Measurements from ENCODE around the gene SHOX. TPM values are rescaled to one million over a fixed set of nuclear protein-coding genes. Genes with fewer than 3 reads are reported as not detected.

Gene SHOX
- polyA plus RNA-seq, 1 of the 3 experiments (the other 2 are of a cell fraction), result not detected

- DNase-seq, result no peak
- WGBS (ENCODE audit: low lambda C conversion rate), result 33% methylated on average over 8 of the region's 13 CpGs
- H3K27ac ChIP-seq (ENCODE audit: low read depth in 2 of 2, low read length in 1 of 2), result no peak overlapping the region
- H4K20me1 ChIP-seq (ENCODE audit: insufficient read depth), result no peaks in the 10 kb centered on the region
- no peaks in the 10 kb centered on the region for H3K79me2 ChIP-seq (ENCODE audit: insufficient read depth)
- H3K4me1 ChIP-seq (ENCODE audit: control insufficient read depth in 1 of 2, insufficient read depth in 2 of 2, low read depth in 1 of 2, low read length in 1 of 2), result no peaks in the 10 kb centered on the region
- no peaks in the 10 kb centered on the region for H3K9me2 ChIP-seq
- ChIA-PET CTCF (no interaction called here), POLR2A (no interaction called here)
- no peaks in the 10 kb centered on the region for H3K9me3 ChIP-seq
- no peak overlapping the region for H2AFZ ChIP-seq (ENCODE audit: low read depth)
- H3F3A ChIP-seq (replicated peaks; ENCODE audit: insufficient read depth), result no peaks in the 10 kb centered on the region
- no peak overlapping the region for H3K9ac ChIP-seq
- no peak overlapping the region for H3K4me3 ChIP-seq (ENCODE audit: low read depth in 2 of 2, low read length in 1 of 2)
- no peaks in the 10 kb centered on the region for H3K36me3 ChIP-seq (replicated peaks in 1 of 2; ENCODE audit: control insufficient read depth in 1 of 2, insufficient read depth in 2 of 2, low read length in 1 of 2)
- TF ChIP-seq FOXJ3 (CRISPR knock-in tag; IDR thresholded peaks at IDR 0.05), result no peak
- TF ChIP-seq RFX5 (IDR thresholded peaks at IDR 0.05; ENCODE audit: low read length), result no peak
- TF ChIP-seq REST (IDR thresholded peaks at IDR 0.05; ENCODE audit: low read depth, low read length), result no peak
- no peak for TF ChIP-seq TCF12 (IDR thresholded peaks at IDR 0.05)
- no peak for TF ChIP-seq TEAD4 (IDR thresholded peaks at IDR 0.05; ENCODE audit: borderline replicate concordance, insufficient read depth)
- no peak overlapping the region for H3K4me2 ChIP-seq
- H3K27me3 ChIP-seq (ENCODE audit: insufficient read depth), result no peaks in the 10 kb centered on the region
Observed at GRCh38 chrX:685120-686032, 54.8 kb downstream of the SHOX start.

- no peaks in the 10 kb centered on the region for H3K9me3 ChIP-seq
- POLR2A ChIA-PET, result no interaction called here
- H3F3A ChIP-seq (replicated peaks; ENCODE audit: insufficient read depth), result no peaks in the 10 kb centered on the region
- no peaks in the 10 kb centered on the region for H3K9me2 ChIP-seq
- H3K36me3 ChIP-seq (replicated peaks in 1 of 2; ENCODE audit: control insufficient read depth in 1 of 2, insufficient read depth in 2 of 2, low read length in 1 of 2), result no peaks in the 10 kb centered on the region
- H3K4me2 ChIP-seq, result no peak overlapping the region
- no peak overlapping the region for H3K27ac ChIP-seq (ENCODE audit: low read depth in 2 of 2, low read length in 1 of 2)
- CTCF ChIA-PET, result no interaction called here
- DNase-seq, result no peak
- 51% methylated on average over 6 of the region's 7 CpGs for WGBS (ENCODE audit: low lambda C conversion rate)
- no peaks in the 10 kb centered on the region for H3K27me3 ChIP-seq (ENCODE audit: insufficient read depth)
- TF ChIP-seq USF2 (IDR thresholded peaks at IDR 0.05; ENCODE audit: borderline replicate concordance, low read depth, low read length) (no peak), YY1 (IDR thresholded peaks at IDR 0.05; ENCODE audit: low read depth) (no peak), NFIC (IDR thresholded peaks at IDR 0.05; ENCODE audit: borderline replicate concordance) (no peak), EZH2phosphoT487 (IDR thresholded peaks at IDR 0.05; ENCODE audit: borderline replicate concordance, low read depth) (no peak), RCOR1 (IDR thresholded peaks at IDR 0.05; ENCODE audit: low read length) (no peak), TCF12 (IDR thresholded peaks at IDR 0.05) (no peak), CTCF (IDR thresholded peaks at IDR 0.05) (no peak), FOXJ3 (CRISPR knock-in tag; IDR thresholded peaks at IDR 0.05) (no peak), MXI1 (IDR thresholded peaks at IDR 0.05; ENCODE audit: low read depth, low read length) (no peak), MEF2A (IDR thresholded peaks at IDR 0.05; ENCODE audit: borderline replicate concordance, low read depth) (no peak)
- H3K79me2 ChIP-seq (ENCODE audit: insufficient read depth), result no peaks in the 10 kb centered on the region
- H3K4me1 ChIP-seq (ENCODE audit: control insufficient read depth in 1 of 2, insufficient read depth in 2 of 2, low read depth in 1 of 2, low read length in 1 of 2), result no peaks in the 10 kb centered on the region
- no peak overlapping the region for H2AFZ ChIP-seq (ENCODE audit: low read depth)
- no peak overlapping the region for H3K9ac ChIP-seq
- H3K4me3 ChIP-seq (ENCODE audit: low read depth in 2 of 2, low read length in 1 of 2), result no peak overlapping the region
- no peaks in the 10 kb centered on the region for H4K20me1 ChIP-seq (ENCODE audit: insufficient read depth)
Observed at GRCh38 chrX:689983-690382, 59.4 kb downstream of the SHOX start.

Data from SK-N-SH (cell line).